ENCODE results near the gene PNMA6A.
"Not testable (repeated sequence)": the region's sequence is repeated elsewhere in the genome, so short reads cannot be mapped to it uniquely, and the experiment has no call there.

PNMA6A gene

GRCh38 chrX:153065389-153065788 is 6.9 kb upstream of the PNMA6A start:
- no peak overlapping the region for H3K27ac ChIP-seq
- TF ChIP-seq CTCF (IDR thresholded peaks at IDR 0.05) (no peak), ZFX (IDR thresholded peaks at IDR 0.05; ENCODE audit: borderline replicate concordance) (no peak)

DNA sequence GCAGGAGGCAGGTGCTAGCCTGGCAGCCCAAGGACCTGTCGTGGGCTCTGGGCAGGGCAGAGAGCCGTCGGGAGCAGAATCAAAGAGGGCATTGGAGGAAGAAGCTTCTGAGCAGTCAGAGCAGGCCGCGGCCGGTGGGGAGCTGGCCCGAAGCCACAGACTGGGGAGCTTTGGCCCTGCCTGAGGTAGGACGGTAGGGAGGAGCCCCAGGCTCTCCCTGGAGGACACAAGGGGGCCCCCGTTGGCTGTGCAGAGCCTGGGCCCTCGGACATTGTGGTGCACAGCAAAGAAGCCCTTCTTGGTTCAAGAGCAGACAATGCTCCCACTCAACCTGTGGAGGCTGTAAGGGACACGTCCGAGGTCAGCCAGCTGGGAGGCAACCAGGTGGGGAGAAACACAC is 5.9 kb upstream of the PNMA6A start:
- not testable (repeated sequence) for H3K27ac ChIP-seq

- not testable (repeated sequence) for H3K27ac ChIP-seq
Observed at GRCh38 chrX:153073331-153073730, 1.1 kb downstream of the PNMA6A start.

DNA sequence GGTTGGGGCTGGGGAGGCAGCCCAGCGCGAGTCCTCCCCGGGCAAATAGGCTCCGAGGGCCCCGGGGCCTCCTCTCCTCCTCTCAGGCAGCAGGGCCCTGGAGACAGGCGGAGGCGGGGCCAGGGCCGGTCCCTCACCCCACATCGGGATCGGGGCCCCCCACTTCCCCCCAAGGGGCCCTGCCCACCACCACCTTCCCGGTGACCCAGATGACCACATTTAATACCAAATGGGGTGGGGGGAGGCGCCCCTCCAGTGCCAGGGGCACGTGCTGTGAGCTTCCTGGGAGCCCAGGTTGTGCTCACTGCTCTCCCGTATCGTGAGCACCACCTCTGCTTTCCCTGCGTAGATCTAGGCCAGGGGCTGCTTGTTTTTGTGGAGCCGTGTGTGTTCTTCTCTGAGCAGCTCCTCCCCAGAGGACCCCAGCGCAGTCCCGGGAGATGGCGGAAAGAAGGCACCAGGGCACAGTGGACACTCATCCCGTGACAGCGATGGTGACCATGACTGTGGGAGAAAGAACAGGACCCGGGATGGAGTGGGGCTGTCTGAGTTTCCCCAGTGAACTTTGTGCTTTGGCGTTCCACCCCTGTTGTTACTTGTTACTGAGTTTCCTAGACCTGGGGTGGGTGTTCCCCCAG is 2.1 kb downstream of the PNMA6A start:
- no peak overlapping the region for H3K27ac ChIP-seq
- no peak for TF ChIP-seq ZFX (IDR thresholded peaks at IDR 0.05; ENCODE audit: borderline replicate concordance)

GRCh38 chrX:153074935-153075334 is 2.7 kb downstream of the PNMA6A start:
- H3K27ac ChIP-seq: no peak overlapping the region
- TF ChIP-seq ZFX (IDR thresholded peaks at IDR 0.05; ENCODE audit: borderline replicate concordance) (no peak), CTCF (IDR thresholded peaks at IDR 0.05) (no peak)

DNA sequence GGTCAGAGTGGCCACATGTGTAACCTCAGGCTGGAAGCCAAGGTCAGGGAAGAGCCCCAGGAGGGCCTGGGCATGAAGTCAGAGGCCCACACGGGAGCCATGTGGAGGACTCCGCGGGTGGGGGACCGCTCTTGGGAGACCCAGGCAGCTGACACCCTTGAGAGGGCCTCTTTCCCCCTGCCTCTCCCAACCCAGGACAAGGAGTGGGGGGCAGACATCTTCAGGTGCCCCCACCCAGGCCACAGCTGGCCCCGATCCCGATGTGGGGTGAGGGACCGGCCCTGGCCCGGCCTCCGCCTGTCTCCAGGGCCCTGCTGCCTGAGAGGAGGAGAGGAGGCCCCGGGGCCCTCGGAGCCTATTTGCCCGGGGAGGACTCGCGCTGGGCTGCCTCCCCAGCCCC is 3.1 kb downstream of the PNMA6A start:
- TF ChIP-seq ZFX (IDR thresholded peaks at IDR 0.05; ENCODE audit: borderline replicate concordance) (no peak), CTCF (IDR thresholded peaks at IDR 0.05) (no peak)
- H3K27ac ChIP-seq: no peak overlapping the region

DNA sequence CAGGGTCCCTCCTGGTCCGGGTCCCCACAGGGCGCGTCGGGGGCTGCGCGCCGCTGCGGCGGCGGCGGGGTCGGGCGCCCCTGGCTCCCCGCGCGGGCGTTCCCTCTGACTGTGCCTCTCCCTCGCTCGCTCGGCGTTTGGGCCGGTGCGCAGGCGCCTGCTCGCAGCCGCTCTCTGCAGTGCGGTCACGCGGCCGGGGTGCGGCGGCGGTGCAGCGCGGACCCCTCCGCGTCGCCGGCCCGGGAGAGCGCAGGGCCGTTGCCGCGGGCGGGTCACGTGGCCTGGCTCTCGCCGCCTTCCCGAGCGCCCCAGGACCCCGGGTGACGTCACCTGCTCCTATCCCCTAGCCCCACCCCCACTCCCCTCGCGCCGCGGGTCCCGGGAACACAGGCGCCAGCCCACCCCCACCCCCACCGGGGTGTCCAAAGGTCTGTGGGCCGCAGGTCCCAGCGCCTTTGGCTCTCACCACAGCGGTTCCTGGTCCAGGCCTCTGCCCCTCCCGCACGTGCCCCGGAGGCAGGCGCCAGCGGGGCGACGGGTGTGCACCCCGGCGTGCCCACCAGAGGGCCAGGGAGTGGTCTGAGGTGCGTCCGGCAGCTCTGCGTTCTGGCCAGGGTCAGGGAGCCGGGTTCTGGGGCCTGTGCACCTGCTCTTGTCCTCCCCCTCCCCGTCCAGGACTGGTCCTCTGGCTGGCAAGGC is 5.3 kb downstream of the PNMA6A start:
- H3K27ac ChIP-seq: not testable (repeated sequence)

DNA sequence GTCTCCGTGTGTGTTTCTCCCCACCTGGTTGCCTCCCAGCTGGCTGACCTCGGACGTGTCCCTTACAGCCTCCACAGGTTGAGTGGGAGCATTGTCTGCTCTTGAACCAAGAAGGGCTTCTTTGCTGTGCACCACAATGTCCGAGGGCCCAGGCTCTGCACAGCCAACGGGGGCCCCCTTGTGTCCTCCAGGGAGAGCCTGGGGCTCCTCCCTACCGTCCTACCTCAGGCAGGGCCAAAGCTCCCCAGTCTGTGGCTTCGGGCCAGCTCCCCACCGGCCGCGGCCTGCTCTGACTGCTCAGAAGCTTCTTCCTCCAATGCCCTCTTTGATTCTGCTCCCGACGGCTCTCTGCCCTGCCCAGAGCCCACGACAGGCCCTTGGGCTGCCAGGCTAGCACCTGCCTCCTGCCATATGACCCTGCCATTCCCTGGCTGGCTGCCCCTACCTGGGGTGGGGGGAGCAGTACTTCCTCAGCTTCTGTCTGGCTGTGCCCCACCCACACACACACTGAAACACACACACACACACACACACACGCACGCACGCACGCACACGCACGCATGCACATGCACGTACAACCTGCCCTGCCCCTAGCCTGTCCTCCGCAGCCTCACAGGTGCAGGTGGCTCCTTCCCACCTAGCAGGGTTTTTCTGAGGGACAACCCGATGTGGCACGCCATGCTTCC is 11.1 kb downstream of the PNMA6A start:
- H3K27ac ChIP-seq: not testable (repeated sequence)

DNA sequence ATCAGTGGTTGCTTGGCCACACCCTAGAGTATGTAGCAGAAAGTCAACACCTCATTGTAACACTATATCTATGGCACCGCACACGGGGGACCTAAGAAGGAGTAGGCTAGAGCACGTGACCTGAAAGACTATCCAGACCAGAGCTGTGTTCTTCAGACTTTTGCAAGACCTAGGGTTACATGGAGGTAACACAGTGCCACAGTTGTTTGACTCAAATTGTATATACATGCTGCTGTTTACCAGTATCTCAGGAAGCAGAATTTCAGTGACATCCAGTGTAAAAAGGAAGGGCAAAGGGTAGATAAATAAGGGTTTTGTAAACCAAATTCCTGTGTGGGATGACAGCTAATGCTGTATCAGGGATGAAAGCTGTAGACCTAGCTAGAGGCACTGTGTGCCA is 30.2 kb downstream of the PNMA6A start:
- no peak overlapping the region for H3K27ac ChIP-seq
- no peak for TF ChIP-seq ZFX (IDR thresholded peaks at IDR 0.05; ENCODE audit: borderline replicate concordance)
- no peak for TF ChIP-seq CTCF (IDR thresholded peaks at IDR 0.05)

GRCh38 chrX:153104959-153105358 is 32.7 kb downstream of the PNMA6A start:
- H3K27ac ChIP-seq: not testable (repeated sequence)

DNA sequence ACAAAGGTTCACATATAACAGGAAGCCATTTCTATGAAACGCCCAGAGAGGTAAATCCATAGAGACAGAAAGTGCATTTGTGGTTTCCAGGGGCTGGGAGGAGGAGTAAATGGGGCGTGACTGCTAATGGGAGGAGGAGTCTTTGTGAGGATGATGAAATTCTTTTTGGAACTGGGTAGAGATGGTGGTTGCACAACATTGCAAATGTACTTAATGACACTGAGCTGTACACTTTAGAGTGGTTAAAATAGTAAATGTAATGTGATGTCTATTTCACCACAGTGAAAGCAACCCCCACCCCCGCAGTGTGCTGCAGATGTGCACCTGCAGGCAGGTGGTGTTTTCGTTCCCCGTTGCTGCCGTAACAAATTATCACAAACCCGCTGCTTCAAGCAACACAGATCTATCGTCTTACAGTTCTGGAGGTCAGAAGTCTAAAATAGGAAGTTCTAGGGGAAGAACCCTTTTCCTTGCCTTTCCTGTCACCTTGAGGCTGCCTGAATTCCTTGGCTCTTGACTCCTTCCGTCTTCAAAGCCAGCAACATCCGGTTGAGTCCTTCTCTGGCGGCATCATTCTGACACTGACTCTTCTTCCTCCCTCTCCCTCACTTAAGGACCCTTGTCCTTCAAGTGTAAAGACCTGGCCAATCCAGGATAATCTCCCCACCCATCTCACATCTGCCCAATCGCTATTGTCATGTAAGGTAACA is 34.0 kb downstream of the PNMA6A start:
- H3K27ac ChIP-seq: not testable (repeated sequence)

DNA sequence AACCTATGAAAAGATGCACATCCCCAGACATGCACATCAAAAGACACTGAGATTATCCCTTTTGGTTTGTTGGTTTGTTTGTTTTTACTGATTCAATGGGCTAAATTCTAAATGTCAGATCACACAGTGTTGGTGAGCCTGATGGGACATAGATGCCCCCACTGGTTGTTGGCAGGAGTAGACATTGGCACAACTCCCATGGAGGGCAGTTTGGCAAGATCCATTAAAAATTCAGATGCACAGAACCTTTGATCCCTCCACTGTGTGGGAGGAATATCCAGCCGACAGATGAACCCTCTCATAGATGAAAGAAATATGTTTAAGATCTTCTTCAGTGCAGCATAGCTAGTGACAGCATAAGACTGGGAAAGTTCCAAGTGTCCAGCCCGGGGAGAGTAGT is 38.5 kb downstream of the PNMA6A start:
- not testable (repeated sequence) for H3K27ac ChIP-seq

DNA sequence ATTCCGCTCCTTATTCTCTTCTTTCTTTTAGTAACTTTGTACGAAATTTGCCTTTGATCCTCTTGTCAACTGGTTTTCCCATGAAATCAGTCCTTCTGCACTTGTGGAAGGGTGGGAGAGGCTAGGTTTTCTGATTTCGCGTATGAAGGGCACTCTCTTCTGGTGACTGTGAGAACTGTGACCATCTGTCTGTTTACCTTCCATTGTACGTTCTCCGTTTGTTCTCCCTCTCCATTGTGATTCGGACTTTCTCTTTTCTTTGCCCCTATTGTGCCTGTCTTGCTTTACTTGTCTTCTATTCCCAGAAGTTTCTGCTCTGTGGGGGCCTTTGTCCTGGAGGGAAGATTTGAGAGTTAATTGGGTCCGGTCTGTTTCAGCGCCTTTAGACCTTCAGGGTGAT is 41.6 kb downstream of the PNMA6A start:
- H3K27ac ChIP-seq: not testable (repeated sequence)

GRCh38 chrX:153117754-153118153 is 45.5 kb downstream of the PNMA6A start:
- not testable (repeated sequence) for H3K27ac ChIP-seq

GRCh38 chrX:153120230-153120629 is 48.0 kb downstream of the PNMA6A start:
- H3K27ac ChIP-seq: not testable (repeated sequence)
